Non-pigmented ciliary epithelial cell (primary cell): ENCODE data around the gene LILRA6.
"Not testable (repeated sequence)": the region's sequence is repeated elsewhere in the genome, so short reads cannot be mapped to it uniquely, and the experiment has no call there.

ENCODE experiments used
- DNase-seq: peaks from one replicate; pipeline ENCODE4 v3.0.0-alpha.2; 2010; ENCODE audit warnings: low read depth

The LILRA6 gene

DNA sequence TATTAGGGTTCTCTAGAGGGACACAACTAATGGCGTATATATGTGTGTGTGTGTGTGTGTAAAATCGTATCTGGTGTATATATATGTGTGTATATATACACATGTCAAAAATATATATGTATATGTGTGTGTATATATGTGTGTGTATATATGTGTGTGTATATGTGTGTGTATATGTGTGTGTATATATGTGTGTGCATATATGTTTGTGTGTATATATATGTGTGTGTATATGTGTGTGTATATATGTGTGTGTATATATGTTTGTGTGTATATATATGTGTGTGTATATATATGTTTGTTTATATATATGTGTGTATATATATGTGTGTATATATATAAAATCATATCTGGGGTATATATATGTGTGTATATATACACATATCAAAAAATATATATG, 19.9 kb upstream of the LILRA6 start:
- DNase-seq: no peak

- no peak for DNase-seq
Observed at GRCh38 chr19:54262066-54262465, 19.5 kb upstream of the LILRA6 start.

GRCh38 chr19:54257116-54257480, 14.5 kb upstream of the LILRA6 start, which contains the start of gene LILRB5:
Gene LILRB5 (minus strand): TSS chr19:54257273. CDS start chr19:54257193, 80 bp downstream.
- no peak for DNase-seq

DNA sequence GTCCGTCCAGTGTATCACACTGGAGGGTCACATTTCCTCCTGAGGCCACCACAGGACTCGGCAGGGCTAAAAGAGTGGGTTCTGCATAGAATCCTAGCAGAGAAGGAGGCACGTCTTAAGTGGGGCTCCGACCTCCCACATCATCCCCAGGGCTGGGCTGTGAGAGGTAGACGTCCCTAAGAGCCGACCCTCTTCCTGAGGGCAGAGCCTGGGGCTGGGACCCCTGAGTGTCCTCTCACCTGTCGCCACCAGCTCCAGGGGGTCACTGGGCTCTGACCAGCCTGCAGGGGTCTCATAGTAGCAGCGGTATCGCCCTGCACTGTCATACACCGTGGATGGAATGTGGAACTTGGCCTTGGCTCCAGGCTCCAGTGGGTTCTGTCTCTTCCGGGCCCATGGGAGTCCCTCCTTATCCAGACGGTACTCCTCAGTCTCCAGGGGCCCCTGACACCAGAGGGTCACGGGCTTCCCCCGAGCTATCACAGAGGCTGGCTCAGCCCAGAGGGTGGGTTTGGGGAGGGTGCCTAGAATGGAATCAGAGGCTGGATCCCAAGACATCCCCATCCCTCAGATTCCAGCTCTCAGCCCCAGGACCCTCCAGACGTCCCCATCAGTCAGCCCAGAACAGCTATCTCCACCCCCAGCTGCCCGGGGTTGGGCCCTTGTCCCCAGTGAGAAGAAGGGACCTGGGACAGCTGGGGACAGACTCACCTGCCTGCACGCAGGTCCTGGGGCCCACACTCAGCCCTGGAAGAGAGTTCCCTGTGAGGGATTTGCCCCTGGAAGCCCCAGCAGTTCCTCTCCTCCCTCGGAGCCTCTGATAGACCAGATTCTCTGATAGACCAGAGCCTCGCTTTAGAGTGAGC, 13.9 kb upstream of the LILRA6 start:
- no peak for DNase-seq

GRCh38 chr19:54255105-54255775, 12.7 kb upstream of the LILRA6 start:
- DNase-seq: no peak

DNA sequence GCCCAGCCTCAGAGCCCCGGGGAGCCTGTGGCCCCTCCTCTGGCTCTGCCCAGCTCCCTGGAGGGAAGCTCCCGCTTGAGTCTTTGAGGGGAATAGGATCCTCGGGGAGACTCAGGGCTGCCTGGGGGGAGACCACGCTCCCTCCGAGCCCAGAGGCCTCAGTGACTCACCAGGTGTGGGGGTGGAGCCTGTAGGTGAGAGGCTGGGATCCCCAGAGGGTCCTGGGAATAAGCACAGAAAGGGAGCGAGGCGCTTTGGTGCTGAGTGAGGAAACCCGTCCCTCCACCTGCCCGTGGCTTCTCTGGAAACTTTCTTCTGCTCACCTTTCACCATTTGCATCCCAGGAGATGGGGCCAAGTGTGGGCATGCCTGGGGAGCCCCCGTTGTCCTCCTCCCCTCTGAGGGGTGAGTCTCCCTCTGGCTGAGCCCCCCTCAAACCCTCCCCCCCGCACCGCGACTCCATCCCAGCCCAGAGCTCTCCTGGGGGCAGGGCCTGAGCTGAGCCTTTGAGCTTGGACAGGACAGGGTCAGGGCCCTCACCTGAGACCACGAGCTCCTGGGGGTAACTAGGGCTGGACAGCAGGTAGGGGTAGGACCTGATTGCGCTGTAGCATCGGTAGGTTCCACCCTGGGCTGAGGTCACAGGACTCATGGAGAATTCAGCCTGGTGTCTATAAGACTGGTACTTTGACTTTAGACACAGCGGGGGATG, 11.8 kb upstream of the LILRA6 start:
- no peak for DNase-seq

GRCh38 chr19:54253331-54254194, 11.0 kb upstream of the LILRA6 start:
- DNase-seq: no peak

GRCh38 chr19:54252845-54253244, 10.3 kb upstream of the LILRA6 start:
- DNase-seq: no peak

GRCh38 chr19:54252243-54252642, 9.7 kb upstream of the LILRA6 start:
- DNase-seq: no peak

- no peak for DNase-seq
Observed at GRCh38 chr19:54248016-54248601, 5.5 kb upstream of the LILRA6 start.

DNA sequence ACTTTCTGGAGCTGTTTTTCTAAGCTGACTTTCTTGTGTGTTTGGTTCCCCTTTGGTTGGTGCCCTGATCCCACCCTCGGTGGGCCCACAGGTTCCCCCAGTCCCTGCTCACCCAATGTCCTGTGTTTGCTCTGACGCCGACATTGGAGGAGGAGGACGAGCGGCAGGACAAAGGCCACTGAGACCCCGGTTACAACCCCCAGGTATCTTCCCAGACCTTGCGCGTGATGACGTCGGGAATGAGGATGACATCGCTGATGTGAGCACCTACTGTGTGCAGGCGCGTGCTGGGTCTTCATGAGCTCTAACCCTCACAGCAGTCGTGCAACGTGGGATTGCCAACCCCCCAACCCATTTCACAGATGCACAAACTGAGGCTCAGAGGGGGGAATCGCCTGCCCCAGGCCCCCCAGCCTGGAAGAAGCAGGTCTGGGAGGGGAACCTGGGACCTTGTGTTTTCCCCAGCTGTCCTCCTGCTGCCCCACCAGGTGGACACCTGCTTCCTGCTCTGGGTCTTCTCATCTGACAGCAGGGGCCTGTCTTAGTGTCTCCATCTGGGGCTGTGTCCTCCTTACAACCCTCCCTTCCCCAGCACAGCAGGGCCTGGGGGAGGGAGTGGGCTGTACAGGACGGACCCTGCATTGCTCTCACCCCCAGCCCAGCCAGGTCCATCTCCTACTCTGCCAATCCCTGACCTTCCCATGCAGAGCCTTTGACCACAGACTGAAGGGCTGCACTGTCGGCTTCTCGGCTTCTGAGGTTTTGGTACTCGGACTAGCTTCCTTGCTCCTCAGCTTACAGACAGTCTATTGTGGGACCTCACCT, 4.7 kb upstream of the LILRA6 start:
- no peak for DNase-seq

DNA sequence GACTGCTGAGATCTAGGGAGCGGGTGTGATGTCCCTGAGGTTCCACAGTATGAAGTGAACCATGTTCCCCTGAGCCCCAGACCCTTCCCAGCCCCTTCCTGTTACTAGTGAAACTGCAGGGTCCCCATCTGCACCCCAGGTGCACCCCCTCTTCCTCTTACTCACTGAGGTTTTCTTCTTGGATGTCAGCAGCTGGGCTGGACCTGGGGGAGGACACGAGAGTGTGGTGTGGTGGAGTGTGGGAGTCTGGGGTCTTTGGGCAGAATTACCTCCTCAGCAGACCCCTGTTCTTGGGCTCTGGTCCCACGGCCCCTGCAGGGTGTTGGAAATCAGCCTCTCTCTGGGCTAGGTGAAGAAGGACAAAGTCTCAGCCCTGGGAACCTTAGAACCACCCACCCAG, 3.3 kb upstream of the LILRA6 start:
- no peak for DNase-seq

DNA sequence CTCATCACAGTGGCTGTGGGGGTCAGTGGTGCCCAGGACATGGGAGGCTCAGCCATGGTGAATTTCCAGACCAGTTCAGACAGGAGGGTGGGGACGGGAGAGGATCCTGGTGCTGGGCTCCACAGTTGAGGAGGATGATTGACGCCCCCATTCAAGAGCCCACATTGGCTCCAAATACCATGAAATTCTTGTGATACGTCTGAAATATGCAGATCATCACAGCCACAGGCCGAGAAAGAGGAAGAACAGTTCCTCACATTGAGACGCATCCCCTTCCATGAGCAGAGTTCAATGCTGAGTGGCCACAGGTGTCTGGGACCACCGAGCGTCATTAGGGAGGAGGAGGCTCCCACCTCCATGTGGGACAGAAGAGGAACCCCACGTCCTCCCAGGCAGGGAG, 1.2 kb upstream of the LILRA6 start:
- DNase-seq: not testable (repeated sequence)

DNA sequence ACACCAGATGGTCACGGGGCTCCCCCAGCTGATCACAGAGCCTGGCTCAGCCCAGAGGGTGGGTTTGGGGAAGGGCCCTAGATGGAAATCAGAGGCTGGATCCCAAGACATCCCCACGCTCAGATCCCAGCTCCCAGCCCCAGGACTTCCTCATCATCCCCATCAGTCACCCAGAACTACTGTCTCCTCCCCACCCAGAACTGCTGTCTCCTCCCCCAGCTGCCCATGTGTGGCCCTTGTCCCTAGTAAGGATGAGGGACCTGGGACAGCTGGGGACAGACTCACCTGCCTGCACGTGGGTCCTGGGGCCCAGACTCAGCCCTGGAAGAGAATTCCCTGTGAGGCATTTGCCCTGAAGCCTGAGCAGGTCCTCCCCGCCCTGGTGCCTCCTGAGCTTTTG, 356 bp downstream of the LILRA6 start:
- DNase-seq: not testable (repeated sequence)

DNA sequence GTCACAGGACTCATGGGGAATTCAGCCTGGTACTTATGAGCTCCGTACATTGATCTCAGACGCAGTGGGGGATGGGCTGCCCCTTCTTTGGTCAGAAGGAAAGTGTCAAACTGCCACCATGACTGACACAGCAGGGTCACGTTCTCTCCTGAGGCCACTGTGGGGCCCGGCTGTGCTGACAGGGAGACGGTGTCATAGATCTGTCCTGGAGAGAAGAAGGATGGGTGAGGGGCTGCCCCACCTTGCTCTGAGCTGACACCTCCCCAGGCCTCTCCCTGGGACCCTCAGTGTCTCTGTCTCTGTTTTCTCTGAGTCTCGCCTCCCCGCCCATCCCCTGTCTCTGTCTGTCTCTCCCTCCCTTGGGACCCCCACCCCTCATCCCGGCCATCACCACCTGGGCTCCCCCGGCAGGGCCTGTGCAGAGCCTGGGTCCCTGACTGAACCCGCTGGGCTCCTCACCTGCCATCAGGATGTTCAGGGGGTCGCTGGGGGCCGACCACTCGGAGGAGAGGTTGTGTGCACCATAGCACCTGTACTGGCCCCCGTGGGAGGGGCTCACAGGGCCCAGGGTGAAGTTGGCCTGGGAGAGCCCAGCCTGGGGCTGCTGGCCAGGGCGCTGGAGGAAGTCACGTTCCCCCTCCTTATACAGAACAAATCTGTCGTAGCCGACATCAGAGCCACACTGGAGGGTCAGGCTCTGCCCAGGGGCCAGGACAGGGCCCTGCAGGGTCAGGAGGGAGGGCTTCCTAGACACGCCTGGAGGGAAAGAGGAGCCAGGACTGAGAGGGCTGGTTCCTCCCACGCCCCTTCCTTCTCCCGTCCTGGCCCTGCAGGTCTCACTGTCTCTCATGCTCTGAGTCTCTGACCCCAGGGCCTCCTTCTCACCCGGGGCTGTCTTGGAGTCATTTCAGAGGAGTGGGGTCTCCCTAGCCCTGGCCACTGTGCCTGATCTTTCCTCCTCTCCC, 1.9 kb downstream of the LILRA6 start:
- DNase-seq: not testable (repeated sequence)

- not testable (repeated sequence) for DNase-seq
Observed at GRCh38 chr19:54239491-54240371, 2.9 kb downstream of the LILRA6 start.

- DNase-seq: no peak
Observed at GRCh38 chr19:54233941-54234340, 8.6 kb downstream of the LILRA6 start.
